ENCODE data around the gene ATP1A2. TPM values are rescaled to one million over a fixed set of nuclear protein-coding genes. Genes with fewer than 3 reads are reported as not detected.
"Not testable (repeated sequence)": the region's sequence is repeated elsewhere in the genome, so short reads cannot be mapped to it uniquely, and the experiment has no call there.

ATP1A2 gene
- total RNA-seq, 2 donors from 2014 or later, result 114 to 176 TPM

GRCh38 chr1:160114085-160114484 lies 1.5 kb upstream of the ATP1A2 start:
- intact Hi-C loops (cut with DNase I), result no loop called here
- ATAC-seq, result peak in 1 of 2 donors; percentile 25
- DNase-seq, result no peak

- ATAC-seq (peak; percentile 35 to 44), DNase-seq (no peak)
- intact Hi-C loops (cut with DNase I), result no loop called here
Measured at GRCh38 chr1:160116283-160117147, 956 bp downstream of the ATP1A2 start.

GRCh38 chr1:160117300-160117699 lies 1.7 kb downstream of the ATP1A2 start:
- DNase-seq, result no peak
- intact Hi-C loops (cut with DNase I), result no loop called here
- ATAC-seq, result no peak

GRCh38 chr1:160117709-160118183 lies 2.2 kb downstream of the ATP1A2 start:
- no peak for DNase-seq
- intact Hi-C loops (cut with DNase I), result no loop called here
- peak; percentile 68 to 73 for ATAC-seq

GRCh38 chr1:160118928-160119327 lies 3.4 kb downstream of the ATP1A2 start:
- DNase-seq (no peak), ATAC-seq (no peak)
- intact Hi-C loops (cut with DNase I), result no loop called here

GRCh38 chr1:160120797-160121196 lies 5.2 kb downstream of the ATP1A2 start:
- intact Hi-C loops (cut with DNase I), result no loop called here
- DNase-seq (no peak), ATAC-seq (no peak)

GRCh38 chr1:160121388-160121787 lies 5.8 kb downstream of the ATP1A2 start:
- intact Hi-C loops (cut with DNase I), result no loop called here
- ATAC-seq, result no peak
- no peak for DNase-seq

- intact Hi-C loops (cut with DNase I), result no loop called here
- ATAC-seq, result no peak
- no peak for DNase-seq
Measured at GRCh38 chr1:160122978-160123495, 7.5 kb downstream of the ATP1A2 start.

- ATAC-seq (no peak), DNase-seq (no peak)
- intact Hi-C loops (cut with DNase I), result no loop called here
Measured at GRCh38 chr1:160123726-160124125, 8.2 kb downstream of the ATP1A2 start.

- intact Hi-C loops (cut with DNase I), result no loop called here
- ATAC-seq (peak; percentile 51 to 61), DNase-seq (no peak)
Measured at GRCh38 chr1:160124705-160125478, 9.3 kb downstream of the ATP1A2 start.

GRCh38 chr1:160125746-160126145 lies 10.2 kb downstream of the ATP1A2 start:
- ATAC-seq (no peak), DNase-seq (no peak)
- intact Hi-C loops (cut with DNase I), result no loop called here

- DNase-seq; intact Hi-C loops (cut with DNase I); ATAC-seq: not testable (repeated sequence)
Measured at GRCh38 chr1:160126342-160126741, 10.8 kb downstream of the ATP1A2 start.

- no peak for ATAC-seq
- DNase-seq, result no peak
- intact Hi-C loops (cut with DNase I), result no loop called here
Measured at GRCh38 chr1:160127381-160127780, 11.8 kb downstream of the ATP1A2 start.

GRCh38 chr1:160127865-160128523 lies 12.4 kb downstream of the ATP1A2 start:
- intact Hi-C loops (cut with DNase I), result no loop called here

GRCh38 chr1:160128636-160129035 lies 13.1 kb downstream of the ATP1A2 start:
- DNase-seq (no peak), ATAC-seq (no peak)
- intact Hi-C loops (cut with DNase I), result no loop called here

More at GRCh38 chr1:160127865-160128523, 12.4 kb downstream of the ATP1A2 start:
- ATAC-seq (peak in 1 of 2 donors; percentile 78), DNase-seq (no peak)

GRCh38 chr1:160129046-160129445 lies 13.5 kb downstream of the ATP1A2 start:
- ATAC-seq (peak in 1 of 2 donors; percentile 56), DNase-seq (no peak)
- intact Hi-C loops (cut with DNase I), result no loop called here

- no peak for ATAC-seq
- intact Hi-C loops (cut with DNase I), result no loop called here
- no peak for DNase-seq
Measured at GRCh38 chr1:160129558-160129957, 14.0 kb downstream of the ATP1A2 start.

- intact Hi-C loops (cut with DNase I), result no loop called here
- DNase-seq, result no peak
- no peak for ATAC-seq
Measured at GRCh38 chr1:160129966-160130365, 14.4 kb downstream of the ATP1A2 start.

- intact Hi-C loops (cut with DNase I), result no loop called here
- ATAC-seq, result no peak
- DNase-seq, result no peak
Measured at GRCh38 chr1:160130486-160130885, 14.9 kb downstream of the ATP1A2 start.
